ENCODE data around the gene EIF4ENIF1.

DNA sequence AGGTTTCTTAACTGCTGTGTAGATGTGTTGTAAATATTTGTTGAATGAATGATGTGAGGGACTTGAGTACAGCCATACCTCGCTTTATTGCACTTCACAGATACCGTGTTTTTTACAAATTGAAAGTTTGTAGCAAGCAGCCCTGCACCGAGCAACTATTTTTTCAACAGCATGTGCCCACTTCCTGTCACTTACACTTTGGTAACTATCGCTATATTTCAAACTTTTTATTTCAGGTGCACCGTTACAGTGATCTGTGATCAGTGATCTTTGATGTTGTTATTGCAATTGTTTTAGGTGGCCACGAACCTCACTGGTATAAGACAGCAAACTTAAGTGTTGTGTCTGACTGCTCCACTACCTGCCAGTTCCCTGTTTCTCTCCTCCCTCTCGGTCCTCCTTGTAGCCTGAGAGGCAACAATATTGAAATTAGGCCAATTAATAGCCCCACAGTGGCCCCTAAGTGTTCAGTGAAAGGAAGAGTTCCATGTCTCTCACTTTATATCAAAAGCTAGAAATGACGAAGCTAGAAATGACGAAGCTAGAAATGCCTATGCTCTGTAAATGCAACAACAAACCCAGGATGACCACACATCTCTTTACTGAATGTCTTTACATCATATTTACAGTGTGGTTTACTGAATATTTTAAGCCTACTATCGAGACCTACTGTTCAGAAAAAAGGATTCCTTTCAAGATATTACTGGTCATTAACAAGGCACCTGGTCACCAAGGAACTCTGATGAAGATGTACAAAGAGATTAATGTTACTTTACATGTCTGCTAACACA, 7.7 kb upstream of the EIF4ENIF1 start:
- TF ChIP-seq EZH2phosphoT487 (IDR thresholded peaks at IDR 0.05; ENCODE audit: borderline replicate concordance, low read depth) (no peak), FOXM1 (IDR thresholded peaks at IDR 0.05; ENCODE audit: low read depth) (no peak), EP300 (IDR thresholded peaks at IDR 0.05; ENCODE audit: borderline replicate concordance in 1 of 2, low read depth in 1 of 2, low read length in 1 of 2) (no peak), NFIC (IDR thresholded peaks at IDR 0.05; ENCODE audit: borderline replicate concordance) (no peak)
- TF ChIP-seq, protein P1, sequence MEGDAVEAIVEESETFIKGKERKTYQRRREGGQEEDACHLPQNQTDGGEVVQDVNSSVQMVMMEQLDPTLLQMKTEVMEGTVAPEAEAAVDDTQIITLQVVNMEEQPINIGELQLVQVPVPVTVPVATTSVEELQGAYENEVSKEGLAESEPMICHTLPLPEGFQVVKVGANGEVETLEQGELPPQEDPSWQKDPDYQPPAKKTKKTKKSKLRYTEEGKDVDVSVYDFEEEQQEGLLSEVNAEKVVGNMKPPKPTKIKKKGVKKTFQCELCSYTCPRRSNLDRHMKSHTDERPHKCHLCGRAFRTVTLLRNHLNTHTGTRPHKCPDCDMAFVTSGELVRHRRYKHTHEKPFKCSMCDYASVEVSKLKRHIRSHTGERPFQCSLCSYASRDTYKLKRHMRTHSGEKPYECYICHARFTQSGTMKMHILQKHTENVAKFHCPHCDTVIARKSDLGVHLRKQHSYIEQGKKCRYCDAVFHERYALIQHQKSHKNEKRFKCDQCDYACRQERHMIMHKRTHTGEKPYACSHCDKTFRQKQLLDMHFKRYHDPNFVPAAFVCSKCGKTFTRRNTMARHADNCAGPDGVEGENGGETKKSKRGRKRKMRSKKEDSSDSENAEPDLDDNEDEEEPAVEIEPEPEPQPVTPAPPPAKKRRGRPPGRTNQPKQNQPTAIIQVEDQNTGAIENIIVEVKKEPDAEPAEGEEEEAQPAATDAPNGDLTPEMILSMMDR (IDR thresholded peaks at IDR 0.05), result no peak

Measured in SK-N-SH (cell line).